VCaP (cell line): Measurements from ENCODE around the gene HRNR.

Experiments used
- H3K27ac ChIP-seq: fragments of 450-650 bp; 2 replicates; pipeline ENCODE4 v1.5.1; 2017
- TF ChIP-seq, protein P1 (sequence below): fragments of 450-650 bp; conservative IDR thresholded peaks from 2 replicates; pipeline ENCODE4 v1.5.1; 2017; ENCODE audit warnings: mild to moderate bottlenecking, moderate library complexity

Gene HRNR

DNA sequence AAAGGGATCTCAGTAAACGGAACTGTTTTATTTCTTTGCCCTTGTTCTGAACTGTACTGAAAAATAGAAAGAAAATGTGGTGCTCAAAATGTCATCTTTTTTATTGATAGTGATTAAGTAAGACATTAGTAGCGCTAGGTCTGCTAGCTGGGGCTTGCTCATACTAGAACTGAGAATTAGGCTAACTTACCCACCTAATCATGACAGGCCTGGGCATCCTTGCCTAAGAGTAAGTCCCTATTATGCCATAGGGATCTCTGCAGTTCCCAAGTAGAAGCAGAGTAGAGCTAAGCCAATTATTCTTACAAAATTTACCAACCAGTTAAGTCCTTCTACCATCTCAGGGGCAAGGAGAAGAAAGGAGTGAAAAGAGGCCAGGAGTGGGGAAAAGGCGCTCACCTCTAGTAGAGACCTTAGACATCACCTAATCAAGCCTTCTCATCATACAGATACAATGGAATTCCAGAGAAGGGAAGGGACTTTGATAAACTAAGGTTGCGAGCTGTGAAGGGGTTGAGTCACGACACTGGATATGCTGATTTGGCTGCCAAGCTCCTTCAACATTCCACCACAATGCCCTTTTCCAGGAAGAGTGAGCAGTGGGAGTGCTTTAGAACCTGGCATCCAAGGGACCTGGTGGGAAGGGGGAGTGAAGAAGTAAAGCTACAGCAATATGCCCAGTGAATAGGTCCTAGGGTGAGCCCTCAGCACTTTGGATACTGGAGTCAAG lies 37.3 kb downstream of the HRNR start:
- H3K27ac ChIP-seq = no peak overlapping the region
- TF ChIP-seq, protein P1, sequence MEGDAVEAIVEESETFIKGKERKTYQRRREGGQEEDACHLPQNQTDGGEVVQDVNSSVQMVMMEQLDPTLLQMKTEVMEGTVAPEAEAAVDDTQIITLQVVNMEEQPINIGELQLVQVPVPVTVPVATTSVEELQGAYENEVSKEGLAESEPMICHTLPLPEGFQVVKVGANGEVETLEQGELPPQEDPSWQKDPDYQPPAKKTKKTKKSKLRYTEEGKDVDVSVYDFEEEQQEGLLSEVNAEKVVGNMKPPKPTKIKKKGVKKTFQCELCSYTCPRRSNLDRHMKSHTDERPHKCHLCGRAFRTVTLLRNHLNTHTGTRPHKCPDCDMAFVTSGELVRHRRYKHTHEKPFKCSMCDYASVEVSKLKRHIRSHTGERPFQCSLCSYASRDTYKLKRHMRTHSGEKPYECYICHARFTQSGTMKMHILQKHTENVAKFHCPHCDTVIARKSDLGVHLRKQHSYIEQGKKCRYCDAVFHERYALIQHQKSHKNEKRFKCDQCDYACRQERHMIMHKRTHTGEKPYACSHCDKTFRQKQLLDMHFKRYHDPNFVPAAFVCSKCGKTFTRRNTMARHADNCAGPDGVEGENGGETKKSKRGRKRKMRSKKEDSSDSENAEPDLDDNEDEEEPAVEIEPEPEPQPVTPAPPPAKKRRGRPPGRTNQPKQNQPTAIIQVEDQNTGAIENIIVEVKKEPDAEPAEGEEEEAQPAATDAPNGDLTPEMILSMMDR = no peak

- TF ChIP-seq, protein P1 = peak; percentile 94
- H3K27ac ChIP-seq = no peak overlapping the region
Observed at GRCh38 chr1:152185544-152186391, 38.2 kb downstream of the HRNR start.

- H3K27ac ChIP-seq = no peak overlapping the region
- TF ChIP-seq, protein P1 = no peak
Observed at GRCh38 chr1:152182944-152183361, 41.0 kb downstream of the HRNR start.

- H3K27ac ChIP-seq = no peak overlapping the region
- TF ChIP-seq, protein P1 = 0 out of 2 replicates have a peak, but pooled peaks have one; percentile 30
Observed at GRCh38 chr1:152182431-152182830, 41.6 kb downstream of the HRNR start.

- TF ChIP-seq, protein P1 = no peak
- no peak overlapping the region for H3K27ac ChIP-seq
Observed at GRCh38 chr1:152179566-152179965, 44.4 kb downstream of the HRNR start.

GRCh38 chr1:152170287-152170905 lies 53.6 kb downstream of the HRNR start:
- H3K27ac ChIP-seq = no peak overlapping the region
- TF ChIP-seq, protein P1 = no peak

DNA sequence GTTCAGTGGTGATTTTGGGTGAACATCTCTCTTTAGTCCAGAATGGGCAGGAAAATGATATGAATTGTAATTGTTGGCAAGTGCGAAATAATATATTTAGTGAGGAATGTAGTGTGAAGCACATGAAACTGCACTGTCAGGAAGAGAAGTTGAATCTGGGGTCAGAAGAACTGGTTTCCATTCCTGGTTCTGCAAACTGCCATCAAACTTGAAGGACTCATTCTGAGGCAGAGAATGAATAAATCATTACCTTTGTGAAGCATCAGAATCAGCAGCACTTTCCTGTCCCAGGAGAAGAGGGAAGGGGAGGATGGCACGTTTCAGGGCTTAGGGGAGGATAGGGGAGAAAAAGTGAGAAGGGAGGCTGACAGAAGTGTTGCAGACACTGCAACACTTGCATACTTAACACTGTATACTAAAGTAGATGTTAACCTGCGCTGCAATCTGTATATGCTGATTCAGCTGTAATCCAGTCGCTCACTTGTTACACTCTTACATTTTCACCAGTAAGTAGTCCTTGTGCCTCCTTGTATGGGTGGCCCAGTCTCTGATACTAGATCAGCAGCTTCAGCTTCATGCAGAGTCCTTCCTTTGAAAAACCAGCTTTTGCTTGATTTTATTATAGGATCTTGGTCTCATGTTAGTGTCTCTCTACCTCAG lies 54.5 kb downstream of the HRNR start:
- H3K27ac ChIP-seq = peak overlapping the region; percentile 3; the same call in 1 of the 2 replicates
- TF ChIP-seq, protein P1 = no peak
